H1 (cell line): ENCODE data around the gene DDX50.

Experiments
- CTCF ChIP-seq, 3 experiments: IDR thresholded peaks; 1 replicate in 2 of 3; 2 replicates in 1 of 3; pipeline versions ENCODE4 v1.5.1 to v1.6.1; 2011; ENCODE audit warnings: low read length in 3 of 3, mild to moderate bottlenecking in 3 of 3, inconsistent platforms in 2 of 3, low read depth in 1 of 3, moderate library complexity in 1 of 3; ENCODE audit not compliant: insufficient read depth in 1 of 3; ENCODE audit errors: control extremely low read depth in 1 of 3
- EGR1 ChIP-seq: IDR thresholded peaks from 2 replicates; pipeline ENCODE4 v1.6.1; 2011; ENCODE audit warnings: low read depth, low read length, borderline replicate concordance

GRCh38 chr10:68955832-68956532 is 54.9 kb downstream of the DDX50 start, which contains the start of gene DDX21:
- TF ChIP-seq CTCF (IDR thresholded peaks at IDR 0.05; ENCODE audit: control extremely low read depth in 1 of 3, insufficient read depth in 1 of 3, low read depth in 1 of 3, low read length in 3 of 3) (peak in 2 of 3 experiments; percentile 36 to 73; a peak in 3 of 4 replicates), EGR1 (no peak; the same call in 1 of the 2 replicates)
